ENCODE measurements around the gene ADCY3.
"Not testable (repeated sequence)": the region's sequence is repeated elsewhere in the genome, so short reads cannot be mapped to it uniquely, and the experiment has no call there.

DNA sequence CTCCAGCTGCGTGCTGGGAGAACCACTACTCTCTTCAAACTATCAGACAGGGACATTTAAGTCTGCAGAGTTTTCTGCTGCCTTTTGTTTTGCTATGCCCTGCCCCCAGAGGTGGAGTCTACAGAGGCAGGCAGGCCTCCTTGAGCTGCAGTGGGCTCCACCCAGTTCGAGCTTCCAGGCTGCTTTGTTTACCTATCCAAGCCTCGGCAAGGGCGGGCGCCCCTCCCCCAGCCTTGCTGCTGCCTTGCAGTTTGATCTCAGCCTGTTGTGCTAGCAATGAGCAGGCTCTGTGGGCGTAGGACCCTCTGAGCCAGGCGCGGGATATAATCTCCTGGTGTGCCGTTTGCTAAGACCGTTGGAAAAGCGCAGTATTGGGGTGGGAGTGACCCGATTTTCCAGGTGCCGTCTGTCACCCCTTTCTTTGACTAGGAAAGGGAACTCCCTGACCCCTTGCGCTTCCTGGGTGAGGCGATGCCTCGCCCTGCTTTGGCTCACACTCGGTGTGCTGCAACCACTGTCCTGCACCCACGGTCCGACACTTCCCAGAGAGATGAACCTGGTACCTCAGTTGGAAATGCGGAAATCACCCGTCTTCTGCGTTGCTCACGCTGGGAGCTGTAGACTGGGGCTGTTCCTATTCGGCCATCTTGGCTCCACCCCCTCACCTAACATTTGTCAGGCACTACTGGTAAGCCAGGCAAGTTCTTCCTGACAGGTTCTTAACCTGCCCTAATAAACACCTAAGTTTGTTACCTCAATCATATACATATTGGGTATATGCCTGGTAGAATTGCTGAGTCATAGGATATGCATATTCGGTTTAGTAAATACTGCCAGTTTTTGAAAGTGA is 114.0 kb downstream of the ADCY3 start:
- TF ChIP-seq FOXJ3 (CRISPR knock-in tag; IDR thresholded peaks at IDR 0.05); MTF1 (CRISPR knock-in tag; IDR thresholded peaks at IDR 0.05; ENCODE audit: borderline replicate concordance); ZZZ3 (IDR thresholded peaks at IDR 0.05): not testable (repeated sequence)
- TF ChIP-seq FOXA3 (CRISPR knock-in tag; conservative IDR thresholded peaks at IDR 0.05 in 1 of 2, IDR thresholded peaks at IDR 0.05 in 1 of 2) = peak; percentile 14 to 83; a peak in 2 of 4 replicates
- TF ChIP-seq, protein P1, sequence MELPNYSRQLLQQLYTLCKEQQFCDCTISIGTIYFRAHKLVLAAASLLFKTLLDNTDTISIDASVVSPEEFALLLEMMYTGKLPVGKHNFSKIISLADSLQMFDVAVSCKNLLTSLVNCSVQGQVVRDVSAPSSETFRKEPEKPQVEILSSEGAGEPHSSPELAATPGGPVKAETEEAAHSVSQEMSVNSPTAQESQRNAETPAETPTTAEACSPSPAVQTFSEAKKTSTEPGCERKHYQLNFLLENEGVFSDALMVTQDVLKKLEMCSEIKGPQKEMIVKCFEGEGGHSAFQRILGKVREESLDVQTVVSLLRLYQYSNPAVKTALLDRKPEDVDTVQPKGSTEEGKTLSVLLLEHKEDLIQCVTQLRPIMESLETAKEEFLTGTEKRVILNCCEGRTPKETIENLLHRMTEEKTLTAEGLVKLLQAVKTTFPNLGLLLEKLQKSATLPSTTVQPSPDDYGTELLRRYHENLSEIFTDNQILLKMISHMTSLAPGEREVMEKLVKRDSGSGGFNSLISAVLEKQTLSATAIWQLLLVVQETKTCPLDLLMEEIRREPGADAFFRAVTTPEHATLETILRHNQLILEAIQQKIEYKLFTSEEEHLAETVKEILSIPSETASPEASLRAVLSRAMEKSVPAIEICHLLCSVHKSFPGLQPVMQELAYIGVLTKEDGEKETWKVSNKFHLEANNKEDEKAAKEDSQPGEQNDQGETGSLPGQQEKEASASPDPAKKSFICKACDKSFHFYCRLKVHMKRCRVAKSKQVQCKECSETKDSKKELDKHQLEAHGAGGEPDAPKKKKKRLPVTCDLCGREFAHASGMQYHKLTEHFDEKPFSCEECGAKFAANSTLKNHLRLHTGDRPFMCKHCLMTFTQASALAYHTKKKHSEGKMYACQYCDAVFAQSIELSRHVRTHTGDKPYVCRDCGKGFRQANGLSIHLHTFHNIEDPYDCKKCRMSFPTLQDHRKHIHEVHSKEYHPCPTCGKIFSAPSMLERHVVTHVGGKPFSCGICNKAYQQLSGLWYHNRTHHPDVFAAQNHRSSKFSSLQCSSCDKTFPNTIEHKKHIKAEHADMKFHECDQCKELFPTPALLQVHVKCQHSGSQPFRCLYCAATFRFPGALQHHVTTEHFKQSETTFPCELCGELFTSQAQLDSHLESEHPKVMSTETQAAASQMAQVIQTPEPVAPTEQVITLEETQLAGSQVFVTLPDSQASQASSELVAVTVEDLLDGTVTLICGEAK (IDR thresholded peaks at IDR 0.05) = not testable (repeated sequence)
- TF ChIP-seq, protein P1 (CRISPR knock-in tag; IDR thresholded peaks at IDR 0.05) = not testable (repeated sequence)
